Activated CD4-positive, alpha-beta memory T cell treated with anti-CD3 and anti-CD28 coated beads, Interleukin-2, amount 10 ng/mL, durations not matched to agents 7 days and 5 days (primary cell): ENCODE data around the gene SEC24D. TPM values are rescaled to one million over a fixed set of nuclear protein-coding genes. Genes with fewer than 3 reads are reported as not detected.

ENCODE experiments used
- CTCF ChIA-PET: fragments of 350-600 bp; sonication (Branson Sonifier 250); formaldehyde crosslinking; loops from one replicate; lab custom pipeline; 2021; ENCODE audit warnings: antibody characterized with exemption, inconsistent platforms; lab: Charles Lee
- POLR2A ChIA-PET: fragments of 350-600 bp; sonication (Branson Sonifier 250); formaldehyde crosslinking; loops from one replicate; lab custom pipeline; 2021; ENCODE audit warnings: antibody characterized with exemption; lab: Charles Lee
- DNase-seq: peaks from one replicate; pipeline ENCODE4 v3.0.0-alpha.2; 2020
- H3K27ac Mint-ChIP-seq: one replicate; pipeline ENCODE4 v1.8.0; 2021; ENCODE audit warnings: mild to moderate bottlenecking, mixed read lengths
- H3K27me3 Mint-ChIP-seq: one replicate; pipeline ENCODE4 v1.8.0; 2021; ENCODE audit warnings: mixed read lengths
- H3K36me3 Mint-ChIP-seq: one replicate; pipeline ENCODE4 v1.8.0; 2021; ENCODE audit warnings: low read depth, mixed read lengths
- H3K4me1 Mint-ChIP-seq: one replicate; pipeline ENCODE4 v1.8.0; 2021; ENCODE audit warnings: mixed read lengths
- H3K4me3 Mint-ChIP-seq: one replicate; pipeline ENCODE4 v1.8.0; 2021; ENCODE audit warnings: mild to moderate bottlenecking, mixed read lengths
- H3K9me3 Mint-ChIP-seq: one replicate; pipeline ENCODE4 v1.8.0; 2021; ENCODE audit warnings: mixed read lengths
- total RNA-seq, 2 experiments: library from RNA; stranded (reverse); gene quantifications; one replicate each; pipeline ENCODE4 v1.2.3, GENCODE V29; 2021

Gene SEC24D
- total RNA-seq, 2 experiments from 2014 or later: 59.9 to 62.8 TPM

DNA sequence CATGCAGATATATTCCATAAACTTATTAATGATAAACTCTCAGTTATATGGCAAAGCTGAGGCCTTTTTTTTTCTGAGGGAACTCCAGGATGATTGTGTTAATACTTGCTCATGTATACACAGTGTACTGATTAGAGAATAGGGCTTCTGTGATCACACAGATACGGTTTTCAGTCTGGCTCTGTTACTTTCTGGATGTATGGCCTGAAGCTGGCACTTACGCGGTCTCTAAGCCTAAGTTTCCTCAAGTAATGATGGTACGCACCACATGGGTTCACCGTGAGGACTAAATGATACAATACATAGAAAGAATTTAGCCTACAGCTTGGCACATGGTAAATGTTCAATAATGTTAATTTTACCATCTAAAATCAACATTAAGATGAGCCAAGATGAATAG, 73.8 kb downstream of the SEC24D start:
- no peak overlapping the region for H3K4me3 Mint-ChIP-seq
- no peaks in the 10 kb centered on the region for H3K27me3 Mint-ChIP-seq
- ChIA-PET CTCF (interaction anchor here (1.0 kb wide), 1 partner anchor 10 kb away, joined by 3 read pairs; no protein-coding TSS in a partner anchor), POLR2A (no interaction called here)
- H3K27ac Mint-ChIP-seq: no peak overlapping the region
- no peak for DNase-seq
- no peaks in the 10 kb centered on the region for H3K9me3 Mint-ChIP-seq
- peaks cover 5% of the 10 kb centered on the region for H3K4me1 Mint-ChIP-seq
- peaks cover 49% of the 10 kb centered on the region for H3K36me3 Mint-ChIP-seq

DNA sequence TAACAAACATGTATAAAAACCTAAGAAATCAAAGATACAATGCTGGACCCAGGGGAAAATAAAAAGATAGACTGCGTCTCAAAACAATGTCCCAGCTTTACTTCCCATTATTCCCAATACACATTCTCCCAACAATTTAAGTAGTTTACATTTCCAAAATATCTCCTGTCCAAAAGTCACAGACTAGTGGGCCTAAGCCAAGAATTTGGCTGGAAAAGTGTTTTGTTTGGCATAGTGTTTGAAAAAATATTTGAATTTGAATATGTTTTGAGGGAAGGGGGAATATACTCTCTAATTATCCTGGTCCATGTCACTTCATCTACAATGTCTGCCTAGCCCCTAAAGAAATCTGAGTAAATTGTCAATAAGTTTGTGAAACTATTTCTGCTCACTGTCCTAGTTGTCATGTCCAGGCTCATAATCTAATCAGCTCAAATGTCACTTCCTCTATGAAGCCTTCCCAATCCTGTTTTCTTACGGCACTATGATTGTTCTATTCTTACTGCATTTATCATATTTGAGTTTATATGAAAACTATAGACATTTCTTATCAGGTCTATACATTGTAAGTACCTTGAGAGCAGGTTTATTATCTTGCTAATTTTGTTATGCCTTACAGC, 74.4 kb downstream of the SEC24D start:
- Mint-ChIP-seq H3K36me3 (peaks cover 46% of the 10 kb centered on the region), H3K27ac (no peak overlapping the region), H3K4me1 (peaks cover 5% of the 10 kb centered on the region), H3K9me3 (no peaks in the 10 kb centered on the region), H3K4me3 (no peak overlapping the region), H3K27me3 (no peaks in the 10 kb centered on the region)
- ChIA-PET POLR2A (no interaction called here), CTCF (no interaction called here)
- no peak for DNase-seq

DNA sequence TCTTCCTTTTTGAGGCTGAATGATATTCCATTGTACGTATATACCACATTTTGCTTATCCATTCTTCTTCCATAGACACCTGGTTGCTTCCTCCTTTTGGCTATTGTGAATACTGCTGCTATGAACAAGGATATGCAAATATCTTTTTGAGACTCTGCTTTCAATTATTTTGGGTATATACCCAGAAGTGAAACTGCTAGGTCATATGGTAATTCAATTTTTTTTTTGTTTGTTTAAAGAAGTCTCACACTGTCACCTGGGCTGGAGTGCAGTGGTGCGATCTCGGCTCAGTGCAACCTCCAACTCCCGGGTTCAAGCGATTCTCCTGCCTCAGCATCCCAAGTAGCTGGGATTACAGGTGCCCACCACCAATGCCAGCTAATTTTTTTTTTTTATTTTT, 75.4 kb downstream of the SEC24D start:
- DNase-seq: no peak
- ChIA-PET POLR2A (no interaction called here), CTCF (interaction anchor here (1.3 kb wide), 1 partner anchor 14 kb away, joined by 4 read pairs; no protein-coding TSS in a partner anchor)
- Mint-ChIP-seq H3K9me3 (no peaks in the 10 kb centered on the region), H3K4me1 (peaks cover 5% of the 10 kb centered on the region), H3K4me3 (no peak overlapping the region), H3K27ac (no peak overlapping the region), H3K36me3 (peaks cover 53% of the 10 kb centered on the region), H3K27me3 (no peaks in the 10 kb centered on the region)

DNA sequence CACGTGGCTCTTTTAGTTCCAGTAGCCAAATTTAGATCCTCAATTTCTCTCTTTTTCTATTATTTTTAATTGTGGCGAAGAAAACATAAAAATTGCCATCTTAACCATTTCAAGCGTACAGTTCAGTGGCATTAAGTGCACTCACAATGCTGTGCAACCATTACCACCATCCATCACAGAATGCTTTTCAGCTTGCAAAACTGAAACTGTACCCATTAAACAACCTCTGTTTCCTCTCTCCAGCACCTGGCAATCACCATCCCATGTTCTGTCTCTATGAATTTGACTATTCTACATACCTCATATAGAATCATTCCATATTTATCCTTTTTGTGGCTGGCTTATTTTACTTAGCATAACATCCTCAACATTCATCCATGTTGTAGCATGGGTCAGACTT, 75.8 kb downstream of the SEC24D start:
- no peak overlapping the region for H3K4me3 Mint-ChIP-seq
- H3K9me3 Mint-ChIP-seq: no peaks in the 10 kb centered on the region
- H3K36me3 Mint-ChIP-seq: peaks cover 57% of the 10 kb centered on the region
- H3K27me3 Mint-ChIP-seq: no peaks in the 10 kb centered on the region
- ChIA-PET CTCF (interaction anchor here (1.1 to 1.3 kb wide), 3 partner anchors 12 to 30 kb away, joined by 3 to 6 read pairs (median 4); no protein-coding TSS in a partner anchor), POLR2A (no interaction called here)
- H3K4me1 Mint-ChIP-seq: peaks cover 5% of the 10 kb centered on the region
- H3K27ac Mint-ChIP-seq: no peak overlapping the region
- no peak for DNase-seq

DNA sequence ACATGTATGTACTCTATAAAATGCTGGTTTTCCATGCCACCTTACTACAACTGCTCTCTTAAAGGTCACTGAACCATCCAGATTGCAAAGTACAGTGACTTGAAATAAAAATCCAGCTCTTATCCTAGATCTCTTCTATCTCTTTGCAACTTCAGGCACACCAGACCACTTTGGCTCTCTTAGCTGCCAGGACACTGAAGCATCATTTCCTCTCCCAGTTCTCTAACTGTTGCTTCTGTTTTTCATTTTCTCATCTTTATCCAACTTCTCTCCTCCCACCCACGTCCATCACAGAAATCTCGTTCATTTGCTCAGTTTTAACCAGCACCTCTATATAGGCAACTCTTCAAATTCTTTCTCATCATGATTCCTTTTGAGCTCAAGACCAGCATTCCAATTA, 76.4 kb downstream of the SEC24D start:
- Mint-ChIP-seq H3K4me3 (no peak overlapping the region), H3K27me3 (no peaks in the 10 kb centered on the region), H3K4me1 (peaks cover 5% of the 10 kb centered on the region), H3K27ac (no peak overlapping the region), H3K9me3 (no peaks in the 10 kb centered on the region), H3K36me3 (peaks cover 55% of the 10 kb centered on the region)
- ChIA-PET CTCF (interaction anchor here (1.1 to 1.2 kb wide), 2 partner anchors 12 to 29 kb away, joined by 3 to 6 read pairs; no protein-coding TSS in a partner anchor), POLR2A (no interaction called here)
- no peak for DNase-seq

DNA sequence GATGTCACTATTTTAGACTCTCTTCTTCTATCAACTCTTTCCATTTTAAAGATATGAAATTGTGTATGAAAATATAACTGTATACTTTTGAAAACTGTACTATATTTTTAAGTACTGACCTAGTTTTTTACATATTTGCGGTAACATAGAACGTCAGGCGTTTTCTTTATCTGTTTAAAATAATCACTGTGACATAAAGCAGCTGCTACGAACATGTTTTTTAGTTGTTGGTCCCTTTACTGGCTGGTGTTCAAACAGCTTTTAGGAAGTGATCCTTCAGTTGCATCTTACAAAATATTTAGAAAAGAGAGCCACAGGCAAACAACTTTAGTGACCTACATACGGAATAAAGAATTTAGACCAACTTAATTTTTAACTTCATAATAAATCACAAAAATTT, 77.6 kb downstream of the SEC24D start:
- Mint-ChIP-seq H3K4me3 (no peak overlapping the region), H3K9me3 (no peaks in the 10 kb centered on the region), H3K27me3 (no peaks in the 10 kb centered on the region), H3K4me1 (peaks cover 5% of the 10 kb centered on the region), H3K27ac (no peak overlapping the region), H3K36me3 (peaks cover 44% of the 10 kb centered on the region)
- CTCF ChIA-PET: no interaction called here
- no peak for DNase-seq
- POLR2A ChIA-PET: no interaction called here

DNA sequence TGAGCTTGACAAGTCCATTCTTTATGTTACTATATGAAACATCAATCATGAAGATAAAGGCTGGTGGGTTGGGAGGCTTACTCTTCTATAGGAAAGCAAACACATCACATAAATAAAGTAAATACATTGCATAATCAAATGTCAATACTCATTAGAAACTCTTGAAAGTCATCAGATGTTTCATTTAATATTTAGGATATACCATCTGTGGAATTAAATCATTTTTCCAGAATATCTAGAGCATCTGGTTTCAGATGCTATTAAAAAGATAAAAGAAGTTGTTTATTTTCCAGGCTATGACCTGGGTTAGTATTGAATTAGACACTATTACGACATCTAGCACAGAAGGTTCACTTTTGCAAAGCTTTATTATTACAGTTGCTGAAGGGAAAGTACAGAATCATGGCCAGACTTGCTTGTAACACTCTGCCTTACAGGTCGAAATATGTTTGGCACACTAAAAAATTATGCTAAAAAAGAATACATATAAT, 78.1 kb downstream of the SEC24D start:
- Mint-ChIP-seq H3K36me3 (peaks cover 44% of the 10 kb centered on the region), H3K27ac (no peak overlapping the region), H3K27me3 (no peaks in the 10 kb centered on the region), H3K9me3 (no peaks in the 10 kb centered on the region), H3K4me1 (peaks cover 5% of the 10 kb centered on the region), H3K4me3 (no peak overlapping the region)
- no peak for DNase-seq
- POLR2A ChIA-PET: no interaction called here
- CTCF ChIA-PET: no interaction called here

DNA sequence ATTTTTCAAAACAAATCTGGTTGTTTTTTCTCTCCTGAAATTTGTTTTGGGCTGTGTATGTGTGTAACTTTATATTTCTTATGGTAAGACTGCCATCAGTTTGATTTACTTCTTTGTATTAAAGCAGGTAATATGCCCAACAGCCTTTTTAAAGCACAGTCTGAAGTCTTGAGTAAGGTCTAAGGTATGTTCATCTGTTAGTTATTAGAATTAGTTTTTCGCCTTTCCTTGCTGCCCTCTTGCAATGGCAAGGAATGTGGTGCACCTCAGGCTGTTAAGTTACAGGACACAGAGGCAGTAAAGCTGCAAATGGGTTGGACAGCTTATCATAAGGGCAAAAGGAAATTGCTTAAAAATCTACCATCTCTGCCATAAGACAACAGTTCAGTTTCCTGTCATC, 79.0 kb downstream of the SEC24D start:
- ChIA-PET POLR2A (no interaction called here), CTCF (no interaction called here)
- H3K4me3 Mint-ChIP-seq: no peak overlapping the region
- no peak overlapping the region for H3K27ac Mint-ChIP-seq
- no peak for DNase-seq
- H3K4me1 Mint-ChIP-seq: peaks cover 5% of the 10 kb centered on the region
- H3K9me3 Mint-ChIP-seq: no peaks in the 10 kb centered on the region
- no peaks in the 10 kb centered on the region for H3K27me3 Mint-ChIP-seq
- peaks cover 48% of the 10 kb centered on the region for H3K36me3 Mint-ChIP-seq

DNA sequence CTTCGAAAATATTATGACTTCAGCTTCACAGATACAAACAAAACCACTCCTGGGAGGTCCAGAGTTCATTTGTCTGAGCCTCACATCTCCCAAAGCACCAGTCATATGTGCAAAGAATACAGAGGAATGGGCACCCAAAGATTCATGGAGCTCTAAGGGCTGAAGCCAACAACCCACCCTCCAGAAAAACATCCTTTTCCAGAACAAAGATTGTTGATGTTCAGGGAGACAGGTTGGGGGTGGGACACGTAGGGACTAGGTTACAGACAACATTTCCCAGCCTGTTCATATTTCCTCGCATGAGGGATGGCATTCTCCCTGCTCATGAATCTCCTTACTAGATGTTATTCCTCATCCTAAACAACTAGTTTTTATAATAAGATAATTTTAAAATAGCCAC, 79.5 kb downstream of the SEC24D start:
- H3K4me1 Mint-ChIP-seq: peaks cover 5% of the 10 kb centered on the region
- no peaks in the 10 kb centered on the region for H3K27me3 Mint-ChIP-seq
- ChIA-PET CTCF (no interaction called here), POLR2A (no interaction called here)
- no peak overlapping the region for H3K27ac Mint-ChIP-seq
- H3K4me3 Mint-ChIP-seq: no peak overlapping the region
- H3K36me3 Mint-ChIP-seq: peaks cover 50% of the 10 kb centered on the region
- H3K9me3 Mint-ChIP-seq: no peaks in the 10 kb centered on the region
- no peak for DNase-seq

DNA sequence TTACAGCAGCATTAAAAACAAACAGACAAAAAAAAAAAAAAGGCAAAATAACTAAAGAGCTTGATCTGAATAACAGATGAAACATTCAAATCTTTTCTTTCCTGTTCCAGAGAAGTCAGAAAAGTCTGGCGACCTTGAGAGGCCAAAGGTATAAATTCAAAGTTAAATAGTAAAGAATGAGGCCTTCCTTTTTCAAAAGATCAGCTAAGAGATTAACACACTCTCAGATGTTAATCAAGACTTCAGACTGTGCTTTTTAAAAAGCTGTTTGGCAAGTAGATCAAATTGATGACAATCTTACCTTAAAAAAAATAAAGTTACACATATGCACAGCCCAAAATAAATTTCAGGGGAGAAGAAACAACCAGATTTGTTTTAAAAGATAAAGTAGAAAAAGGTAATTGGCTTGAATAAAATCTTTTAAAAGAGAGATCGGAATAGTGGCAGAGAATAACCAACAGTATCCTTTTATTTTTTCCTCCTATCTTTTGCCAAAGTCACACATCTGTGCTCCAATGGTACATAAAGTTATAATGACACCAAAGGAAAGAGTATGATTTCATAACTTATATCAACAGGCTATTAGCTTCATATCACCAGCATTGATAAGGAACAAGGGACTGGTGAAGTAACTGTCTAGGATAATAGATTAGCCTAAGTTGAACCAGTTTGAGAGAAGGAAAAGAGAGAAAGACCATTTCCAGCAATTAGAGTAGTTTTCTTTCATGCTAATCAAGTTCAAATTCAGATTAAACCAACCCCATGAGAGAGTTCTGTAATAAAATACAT, 80.3 kb downstream of the SEC24D start:
- Mint-ChIP-seq H3K4me1 (peaks cover 3% of the 10 kb centered on the region), H3K4me3 (no peak overlapping the region), H3K27ac (no peak overlapping the region), H3K27me3 (no peaks in the 10 kb centered on the region), H3K9me3 (no peaks in the 10 kb centered on the region), H3K36me3 (peaks cover 47% of the 10 kb centered on the region)
- ChIA-PET POLR2A (no interaction called here), CTCF (no interaction called here)
- DNase-seq: no peak

DNA sequence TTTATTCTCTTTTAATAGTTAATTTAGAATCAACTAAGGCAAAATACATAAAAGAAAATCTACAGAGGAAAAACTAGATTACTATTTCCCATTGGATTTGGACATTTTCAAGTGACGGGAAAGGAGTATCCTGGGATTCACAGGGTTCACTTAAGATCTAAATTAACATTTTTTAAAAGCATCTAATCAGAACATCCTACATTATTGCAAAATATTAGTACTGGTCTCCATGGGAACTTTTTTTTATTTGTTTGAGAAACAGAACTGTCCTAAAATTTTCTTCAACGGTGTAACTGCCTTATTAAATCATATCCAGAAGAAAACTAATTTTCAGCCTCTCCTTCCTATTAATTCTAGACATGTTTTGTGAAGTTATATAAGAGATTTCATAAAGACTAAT, 81.0 kb downstream of the SEC24D start:
- CTCF ChIA-PET: no interaction called here
- POLR2A ChIA-PET: no interaction called here

DNA sequence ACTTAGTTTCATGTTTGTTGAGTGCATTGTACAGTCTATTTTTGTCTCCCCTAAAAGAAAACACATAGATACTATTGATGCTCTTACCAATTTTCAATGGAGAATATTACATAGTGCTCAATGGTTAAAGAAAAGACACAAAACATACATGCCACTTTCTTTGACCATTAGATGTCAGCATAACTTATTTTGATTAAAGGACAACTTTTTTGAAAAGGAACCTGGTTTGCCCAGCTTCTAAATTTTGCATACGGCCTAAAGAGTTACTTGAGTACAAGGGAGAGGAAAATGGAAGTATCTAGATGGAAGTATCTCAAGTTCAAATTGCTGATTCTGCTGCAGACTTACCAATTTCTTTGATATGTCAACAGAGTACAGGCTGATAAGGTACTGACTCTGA, 82.2 kb downstream of the SEC24D start:
- Mint-ChIP-seq H3K36me3 (peaks cover 37% of the 10 kb centered on the region), H3K27ac (no peak overlapping the region), H3K4me1 (no peaks in the 10 kb centered on the region), H3K9me3 (no peaks in the 10 kb centered on the region), H3K27me3 (no peaks in the 10 kb centered on the region), H3K4me3 (no peak overlapping the region)
- CTCF ChIA-PET: no interaction called here
- POLR2A ChIA-PET: no interaction called here
- DNase-seq: no peak

More for the DNA sequence above, 81.0 kb downstream of the SEC24D start:
- DNase-seq: no peak
- Mint-ChIP-seq H3K9me3 (no peaks in the 10 kb centered on the region), H3K4me3 (no peak overlapping the region), H3K4me1 (peaks cover 1% of the 10 kb centered on the region), H3K36me3 (peaks cover 45% of the 10 kb centered on the region), H3K27ac (no peak overlapping the region), H3K27me3 (no peaks in the 10 kb centered on the region)

DNA sequence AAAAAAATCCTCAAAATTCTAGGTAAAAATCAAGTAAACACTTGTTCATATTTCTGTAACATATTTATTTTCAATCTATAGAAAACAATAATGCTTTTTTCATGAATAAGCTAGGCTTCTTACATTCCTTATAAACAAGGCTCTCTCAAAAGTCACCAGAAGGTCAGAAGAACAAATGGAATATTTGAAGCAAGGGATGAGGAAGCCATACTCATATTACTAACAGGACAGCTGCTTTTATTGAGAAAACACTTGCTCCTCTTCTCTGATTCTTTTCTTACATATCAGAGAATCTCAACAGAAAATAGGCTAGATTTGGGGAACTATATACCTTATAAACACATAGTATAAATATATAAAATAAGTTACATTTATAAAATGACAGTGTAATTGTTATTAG, 82.8 kb downstream of the SEC24D start:
- H3K27ac Mint-ChIP-seq: no peak overlapping the region
- CTCF ChIA-PET: no interaction called here
- DNase-seq: no peak
- POLR2A ChIA-PET: no interaction called here
- no peaks in the 10 kb centered on the region for H3K27me3 Mint-ChIP-seq
- no peaks in the 10 kb centered on the region for H3K4me1 Mint-ChIP-seq
- no peak overlapping the region for H3K4me3 Mint-ChIP-seq
- no peaks in the 10 kb centered on the region for H3K9me3 Mint-ChIP-seq
- peaks cover 37% of the 10 kb centered on the region for H3K36me3 Mint-ChIP-seq
